Uterus (tissue), 2 donors: ENCODE results near the gene SPATA45.

Experiments
- POLR2A ChIP-seq, 2 donors: fragments of 450-650 bp; IDR thresholded peaks; one replicate each; pipeline ENCODE4 v1.6.1; 2016; ENCODE audit warnings: antibody characterized with exemption in 2 of 2, mild to moderate bottlenecking in 1 of 2, moderate library complexity in 1 of 2
- TF ChIP-seq, protein P1 (sequence below), 4 experiments: fragments of 200-600 bp in 2 of 4; fragments of 450-650 bp in 2 of 4; sonication (generic) in 2 of 4; IDR thresholded peaks; one replicate each; pipeline ENCODE4 v1.5.1; 2016 to 2019; ENCODE audit warnings: antibody characterized with exemption in 4 of 4, mild to moderate bottlenecking in 2 of 4, moderate library complexity in 1 of 4

DNA sequence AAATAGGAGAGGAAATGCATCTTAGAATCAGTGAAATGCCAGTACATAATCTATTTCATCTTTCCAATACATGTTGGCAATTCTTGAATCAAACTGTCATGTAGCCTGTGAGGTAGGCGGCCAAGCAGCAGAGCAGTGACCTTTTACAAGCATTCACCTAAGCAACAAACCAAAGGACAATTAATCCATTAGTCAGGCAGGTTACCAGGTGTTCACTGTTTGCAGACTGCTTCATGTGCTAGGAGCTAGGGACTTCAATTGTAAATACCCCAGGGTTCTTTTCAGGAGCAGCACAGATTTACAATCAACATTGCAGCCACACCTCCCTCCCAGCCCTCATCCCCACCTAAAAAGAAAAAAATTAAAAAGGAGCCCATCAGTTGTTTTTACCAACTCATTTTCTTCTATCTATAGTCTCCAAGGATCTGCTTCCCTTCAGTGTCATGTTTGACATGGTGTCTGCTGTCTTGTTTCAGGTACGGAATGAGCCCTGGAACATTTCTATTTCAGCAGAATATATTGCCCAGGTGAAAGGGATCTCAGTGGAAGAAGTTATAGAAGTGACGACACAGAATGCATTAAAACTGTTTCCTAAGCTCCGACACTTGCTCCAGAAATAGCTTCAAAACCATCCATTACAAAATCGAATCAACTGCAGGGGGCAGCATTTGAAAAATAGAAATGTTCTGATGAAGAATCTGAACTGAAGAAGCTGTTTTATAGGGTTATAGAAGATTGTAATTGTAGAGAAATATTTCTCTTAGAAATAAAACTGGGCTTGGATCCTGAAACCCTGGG lies 32.7 kb downstream of the SPATA45 start:
- no peak for TF ChIP-seq POLR2A (IDR thresholded peaks at IDR 0.05)
- TF ChIP-seq, protein P1, sequence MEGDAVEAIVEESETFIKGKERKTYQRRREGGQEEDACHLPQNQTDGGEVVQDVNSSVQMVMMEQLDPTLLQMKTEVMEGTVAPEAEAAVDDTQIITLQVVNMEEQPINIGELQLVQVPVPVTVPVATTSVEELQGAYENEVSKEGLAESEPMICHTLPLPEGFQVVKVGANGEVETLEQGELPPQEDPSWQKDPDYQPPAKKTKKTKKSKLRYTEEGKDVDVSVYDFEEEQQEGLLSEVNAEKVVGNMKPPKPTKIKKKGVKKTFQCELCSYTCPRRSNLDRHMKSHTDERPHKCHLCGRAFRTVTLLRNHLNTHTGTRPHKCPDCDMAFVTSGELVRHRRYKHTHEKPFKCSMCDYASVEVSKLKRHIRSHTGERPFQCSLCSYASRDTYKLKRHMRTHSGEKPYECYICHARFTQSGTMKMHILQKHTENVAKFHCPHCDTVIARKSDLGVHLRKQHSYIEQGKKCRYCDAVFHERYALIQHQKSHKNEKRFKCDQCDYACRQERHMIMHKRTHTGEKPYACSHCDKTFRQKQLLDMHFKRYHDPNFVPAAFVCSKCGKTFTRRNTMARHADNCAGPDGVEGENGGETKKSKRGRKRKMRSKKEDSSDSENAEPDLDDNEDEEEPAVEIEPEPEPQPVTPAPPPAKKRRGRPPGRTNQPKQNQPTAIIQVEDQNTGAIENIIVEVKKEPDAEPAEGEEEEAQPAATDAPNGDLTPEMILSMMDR (IDR thresholded peaks at IDR 0.05): peak in 3 of 4 experiments; percentile 20 to 25 (median 23)
